NB4 (cell line): ENCODE measurements around the gene PPP2R1A.

Experiments
- CTCF ChIP-seq: IDR thresholded peaks from one replicate; pipeline ENCODE4 v1.5.1; 2012; ENCODE audit warnings: low read depth, low read length
- MAX ChIP-seq: IDR thresholded peaks from 2 replicates; pipeline ENCODE4 v1.6.1; 2011; ENCODE audit warnings: low read depth, low read length
- MYC ChIP-seq: IDR thresholded peaks from 2 replicates; pipeline ENCODE4 v1.6.1; 2011; ENCODE audit warnings: low read depth, low read length
- POLR2A ChIP-seq: IDR thresholded peaks from 2 replicates; pipeline ENCODE4 v1.6.1; 2011; ENCODE audit warnings: mild to moderate bottlenecking; ENCODE audit not compliant: insufficient read length; ENCODE audit errors: extremely low read depth

DNA sequence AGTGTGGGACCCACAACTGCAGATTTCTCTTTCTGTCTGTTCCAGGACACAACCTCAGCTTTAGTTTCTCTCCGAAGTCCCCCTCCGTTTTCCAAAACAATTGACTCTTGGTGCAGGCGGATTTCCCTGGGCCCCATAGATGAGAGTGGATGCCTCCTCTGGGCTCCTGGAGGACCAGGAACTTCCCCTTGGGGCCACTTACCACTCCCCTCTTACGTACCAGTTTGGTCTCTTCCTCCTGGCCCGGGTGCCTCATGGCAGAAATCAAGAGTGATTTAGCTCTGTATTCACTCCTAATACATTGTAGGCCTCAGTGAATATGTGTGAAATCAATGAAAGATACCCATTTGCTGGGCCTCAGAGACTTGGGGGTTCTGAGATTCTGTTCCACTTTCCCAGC lies 34.4 kb downstream of the PPP2R1A start:
- TF ChIP-seq CTCF (no peak), POLR2A (no peak), MAX (no peak), MYC (no peak)
